ENCODE results near the gene GCK. TPM values are rescaled to one million over a fixed set of nuclear protein-coding genes. Genes with fewer than 3 reads are reported as not detected.
"Not testable (repeated sequence)": the region's sequence is repeated elsewhere in the genome, so short reads cannot be mapped to it uniquely, and the experiment has no call there.

Gene GCK
- total RNA-seq, 1 donor from 2014 or later = 5.9 TPM

- no peak for DNase-seq (ENCODE audit: low spot score, unreplicated experiment)
- peaks cover 2% of the 10 kb centered on the region for H3K36me3 Mint-ChIP-seq (ENCODE audit: insufficient read depth)
- H3K9me3 Mint-ChIP-seq (ENCODE audit: low read depth) = peaks cover 2% of the 10 kb centered on the region
- no peak overlapping the region for H3K27ac Mint-ChIP-seq
- peaks cover 28% of the 10 kb centered on the region for H3K27me3 Mint-ChIP-seq
- no peak for TF ChIP-seq CTCF (IDR thresholded peaks at IDR 0.05; ENCODE audit: unreplicated experiment)
- H3K4me1 Mint-ChIP-seq (ENCODE audit: low read depth) = no peaks in the 10 kb centered on the region
- H3K4me3 Mint-ChIP-seq (ENCODE audit: low read depth) = no peak overlapping the region
These were observed 13.5 kb downstream of the GCK start for GRCh38 chr7:44175730-44176129.

GRCh38 chr7:44174694-44174948 is 14.6 kb downstream of the GCK start:
- H3K36me3 Mint-ChIP-seq (ENCODE audit: insufficient read depth); H3K27ac Mint-ChIP-seq; DNase-seq (ENCODE audit: low spot score, unreplicated experiment); H3K9me3 Mint-ChIP-seq (ENCODE audit: low read depth); H3K4me1 Mint-ChIP-seq (ENCODE audit: low read depth); H3K4me3 Mint-ChIP-seq (ENCODE audit: low read depth): not testable (repeated sequence)
- peaks cover 28% of the 10 kb centered on the region for H3K27me3 Mint-ChIP-seq

GRCh38 chr7:44173911-44174693 is 15.1 kb downstream of the GCK start:
- Mint-ChIP-seq H3K4me1 (ENCODE audit: low read depth) (no peaks in the 10 kb centered on the region), H3K4me3 (ENCODE audit: low read depth) (no peak overlapping the region), H3K36me3 (ENCODE audit: insufficient read depth) (peaks cover 2% of the 10 kb centered on the region), H3K27me3 (peaks cover 25% of the 10 kb centered on the region), H3K27ac (no peak overlapping the region), H3K9me3 (ENCODE audit: low read depth) (peaks cover 5% of the 10 kb centered on the region)
- DNase-seq (ENCODE audit: low spot score, unreplicated experiment) = no peak
- TF ChIP-seq CTCF (IDR thresholded peaks at IDR 0.05; ENCODE audit: unreplicated experiment) = no peak

- Mint-ChIP-seq H3K4me1 (ENCODE audit: low read depth) (no peaks in the 10 kb centered on the region), H3K27ac (no peak overlapping the region), H3K27me3 (peaks cover 22% of the 10 kb centered on the region), H3K36me3 (ENCODE audit: insufficient read depth) (peaks cover 4% of the 10 kb centered on the region), H3K9me3 (ENCODE audit: low read depth) (peaks cover 9% of the 10 kb centered on the region), H3K4me3 (ENCODE audit: low read depth) (no peak overlapping the region)
- no peak for DNase-seq (ENCODE audit: low spot score, unreplicated experiment)
- TF ChIP-seq CTCF (IDR thresholded peaks at IDR 0.05; ENCODE audit: unreplicated experiment) = no peak
These were observed 16.3 kb downstream of the GCK start for GRCh38 chr7:44172803-44173424.

GRCh38 chr7:44172352-44172751 is 16.9 kb downstream of the GCK start:
- Mint-ChIP-seq H3K4me3 (ENCODE audit: low read depth) (no peak overlapping the region), H3K36me3 (ENCODE audit: insufficient read depth) (peaks cover 4% of the 10 kb centered on the region), H3K9me3 (ENCODE audit: low read depth) (peaks cover 9% of the 10 kb centered on the region), H3K4me1 (ENCODE audit: low read depth) (peaks cover 1% of the 10 kb centered on the region), H3K27ac (no peak overlapping the region), H3K27me3 (peaks cover 19% of the 10 kb centered on the region)
- no peak for TF ChIP-seq CTCF (IDR thresholded peaks at IDR 0.05; ENCODE audit: unreplicated experiment)
- DNase-seq (ENCODE audit: low spot score, unreplicated experiment) = no peak

- not testable (repeated sequence) for H3K4me1 Mint-ChIP-seq (ENCODE audit: low read depth); H3K36me3 Mint-ChIP-seq (ENCODE audit: insufficient read depth); H3K9me3 Mint-ChIP-seq (ENCODE audit: low read depth); H3K4me3 Mint-ChIP-seq (ENCODE audit: low read depth); H3K27ac Mint-ChIP-seq; DNase-seq (ENCODE audit: low spot score, unreplicated experiment)
- H3K27me3 Mint-ChIP-seq = peaks cover 16% of the 10 kb centered on the region
These were observed 17.3 kb downstream of the GCK start for GRCh38 chr7:44171901-44172300.

Measured in progenitor cell of endocrine pancreas (in vitro differentiated cells).